NCI-H748 treated with DMSO at 0.1 percent for 48 hours (cell line): ENCODE results near the gene KLHL29.

Experiments
- DNase-seq: peaks from one replicate; lab custom pipeline; 2025; lab: John Stamatoyannopoulos, UW

KLHL29 gene

DNA sequence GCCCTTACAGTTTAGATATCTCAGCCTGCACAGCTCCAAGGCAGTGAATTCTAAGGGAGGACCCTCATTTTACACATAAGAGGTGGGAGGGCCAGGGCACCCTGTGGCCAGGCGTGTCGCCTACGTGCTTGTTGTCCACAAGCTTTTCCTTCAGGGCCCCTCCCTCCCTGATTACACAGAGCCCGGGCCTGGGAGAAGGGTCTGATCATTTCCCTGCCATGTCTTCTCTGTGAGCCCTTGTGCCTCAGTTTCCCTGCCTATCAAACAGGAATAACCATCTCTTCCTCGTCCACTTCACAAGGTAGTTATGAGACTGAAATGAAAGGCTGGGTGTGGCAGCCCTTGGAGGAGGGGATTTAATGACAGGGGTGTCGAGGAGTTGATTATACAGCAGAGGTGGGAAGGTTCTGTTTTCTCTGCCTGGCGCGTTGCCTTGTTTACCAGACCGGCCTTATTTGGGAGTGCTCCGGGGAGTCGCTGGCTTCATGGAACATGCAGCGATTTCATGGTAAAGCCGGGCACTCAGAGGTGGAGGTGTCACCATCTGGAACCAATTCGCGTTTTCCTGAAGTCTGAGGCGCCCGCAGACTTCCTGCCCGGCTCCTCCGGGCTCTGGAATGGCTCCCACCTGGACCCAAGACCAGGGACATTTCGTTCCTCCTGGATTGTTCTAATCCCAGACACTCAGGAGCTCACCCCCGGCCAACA is 208.9 kb downstream of the KLHL29 start:
- DNase-seq = peak; percentile 89

DNA sequence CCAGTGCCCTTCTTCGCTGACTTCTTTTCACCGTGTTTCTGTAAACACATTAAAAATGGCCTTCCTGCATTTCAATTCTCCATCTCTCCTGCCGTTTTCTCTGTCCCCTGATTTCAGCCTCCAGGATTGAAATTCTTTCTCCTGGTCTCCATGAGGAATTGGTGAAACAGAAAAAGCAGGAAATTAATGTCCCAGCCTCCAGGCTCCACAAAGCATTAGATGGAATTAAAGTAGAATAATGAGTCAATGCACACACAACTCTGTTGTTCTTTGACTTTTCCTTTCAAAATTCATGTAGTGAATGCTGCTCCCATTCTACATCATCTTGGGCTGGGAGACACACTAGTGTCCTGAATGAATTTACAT is 209.5 kb downstream of the KLHL29 start:
- no peak for DNase-seq

DNA sequence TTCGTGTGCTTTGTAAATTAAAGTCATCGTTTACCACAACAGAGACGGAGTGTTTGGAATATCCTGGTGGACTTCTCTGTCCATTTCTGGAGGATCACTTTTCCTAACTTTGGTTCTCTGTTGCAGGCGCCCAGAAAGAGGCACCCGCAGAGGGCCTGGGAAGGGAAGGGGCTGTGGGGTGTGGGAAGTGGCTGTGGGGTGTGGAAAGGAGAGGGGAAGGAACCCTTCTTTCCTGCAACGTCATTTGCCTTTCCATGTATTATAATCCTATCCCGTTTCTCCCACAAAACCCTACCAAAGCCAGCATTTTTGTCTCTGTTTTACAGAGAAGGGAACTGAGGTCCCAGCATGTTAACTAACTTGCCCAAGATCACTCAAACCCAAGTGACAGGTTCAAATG is 210.0 kb downstream of the KLHL29 start:
- no peak for DNase-seq

DNA sequence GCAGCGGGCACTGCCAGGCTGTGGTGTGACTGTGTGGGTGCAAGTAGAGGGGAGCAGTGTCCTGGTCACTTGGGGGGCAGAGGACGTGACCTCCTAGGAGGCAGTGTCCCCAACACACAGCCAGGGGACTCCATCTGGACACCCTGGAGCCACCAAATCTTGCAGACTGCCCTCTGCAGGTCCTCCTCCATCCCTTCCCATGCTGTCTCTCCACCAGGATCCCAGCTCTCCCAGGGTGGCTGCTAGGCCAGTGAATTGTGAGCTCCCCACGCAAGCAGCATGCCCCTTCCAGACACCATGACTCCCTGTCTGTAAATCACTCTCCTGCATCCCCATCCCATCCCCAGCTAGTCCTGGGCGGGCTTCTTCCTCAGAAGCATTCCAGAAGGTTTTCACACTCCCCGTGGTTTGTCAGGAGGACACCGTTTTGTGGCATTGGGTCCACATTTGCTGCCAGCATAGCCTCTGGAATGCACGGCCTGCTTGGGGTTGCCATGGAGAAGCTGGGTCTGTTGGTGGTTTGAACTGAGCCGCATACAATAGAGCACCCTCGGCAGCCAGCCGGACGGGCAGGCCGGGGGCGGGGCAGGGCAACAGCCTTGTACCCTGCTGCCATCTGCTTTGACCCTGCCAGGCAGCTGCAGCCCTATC is 210.7 kb downstream of the KLHL29 start:
- peak; percentile 72 for DNase-seq

DNA sequence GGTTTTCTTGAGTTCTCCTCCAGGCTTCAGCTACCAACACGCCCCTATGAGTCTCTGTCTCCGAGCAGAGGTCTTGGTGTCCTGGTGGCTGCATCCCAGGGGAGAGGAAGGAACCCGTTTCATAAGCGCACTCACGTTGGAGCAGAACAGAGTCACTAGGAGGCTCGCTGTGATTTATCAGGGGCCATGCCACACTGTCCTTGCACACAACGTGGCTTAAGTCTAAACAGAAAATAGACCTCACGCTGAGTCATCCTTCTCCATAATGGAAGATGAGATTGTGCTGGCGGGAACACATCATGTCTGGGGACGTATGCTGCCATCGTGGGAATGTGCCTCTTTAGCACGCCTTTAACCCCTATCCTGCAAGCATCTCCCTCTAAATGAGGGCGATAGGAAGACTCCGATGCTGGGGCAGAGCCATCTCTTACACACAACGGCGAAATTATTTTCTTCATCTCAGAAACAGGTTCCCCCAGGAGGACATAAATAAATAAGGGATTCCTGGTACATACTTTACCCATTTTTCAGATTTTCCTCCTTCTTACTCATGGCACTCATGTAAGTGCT is 211.4 kb downstream of the KLHL29 start:
- DNase-seq = no peak

DNA sequence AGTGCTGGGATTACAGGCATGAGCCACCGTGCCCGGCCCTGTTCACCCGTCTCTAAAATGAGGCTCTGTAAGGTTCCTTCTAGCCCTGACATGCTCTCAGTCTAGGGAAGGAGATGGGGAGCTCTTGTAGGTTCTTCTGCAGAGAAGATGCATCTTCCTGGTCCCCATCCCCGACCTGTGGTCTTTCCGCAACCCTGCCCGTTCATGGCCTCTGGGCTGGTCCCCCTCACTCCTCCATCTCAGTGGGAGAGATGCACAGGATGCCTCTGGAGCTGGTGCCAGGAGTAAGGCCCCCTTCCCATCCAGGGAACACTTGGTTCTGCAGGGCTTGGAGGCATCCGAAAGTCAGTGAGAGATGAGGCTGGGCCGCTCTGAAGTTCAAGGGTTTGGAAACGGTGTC is 212.7 kb downstream of the KLHL29 start:
- DNase-seq = no peak

DNA sequence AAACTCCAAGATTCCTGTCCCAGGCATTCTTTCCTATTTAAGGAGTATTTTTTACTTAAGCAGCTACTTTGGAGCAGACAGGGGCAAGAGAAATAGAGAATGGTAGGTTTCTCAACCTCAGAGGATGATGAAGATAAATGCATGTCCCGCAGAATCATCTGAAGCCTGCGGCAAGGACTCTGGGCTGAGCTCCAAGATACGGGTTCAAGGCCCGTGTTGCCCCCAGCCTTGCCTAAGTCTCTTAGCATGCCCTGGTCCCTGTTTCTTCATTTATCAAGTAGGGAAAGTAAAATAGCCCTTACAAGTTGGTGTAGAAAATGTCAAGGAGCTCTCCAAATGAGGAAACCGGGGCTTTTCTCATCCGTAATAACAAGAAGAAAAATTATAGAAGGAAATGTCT is 214.0 kb downstream of the KLHL29 start:
- no peak for DNase-seq

DNA sequence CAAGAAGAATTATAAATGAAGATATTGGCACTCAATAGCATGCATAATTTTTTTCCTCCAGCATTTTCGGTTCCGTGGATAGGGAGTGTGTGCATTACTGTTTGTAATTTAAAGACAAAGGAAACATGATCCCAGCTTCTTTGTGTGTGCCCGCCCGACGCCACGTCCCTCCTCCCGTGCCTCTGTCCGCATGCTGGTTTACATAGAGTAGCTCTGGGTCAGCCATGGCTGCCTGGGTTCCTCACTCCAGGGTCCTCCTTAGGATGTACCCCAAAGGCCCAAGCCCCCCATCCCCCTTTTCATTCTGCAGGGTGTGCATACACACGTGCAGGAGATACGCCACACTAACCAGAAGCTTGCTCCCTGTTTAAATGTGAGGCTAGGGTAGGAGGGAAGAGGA is 214.7 kb downstream of the KLHL29 start:
- peak; percentile 82 for DNase-seq

DNA sequence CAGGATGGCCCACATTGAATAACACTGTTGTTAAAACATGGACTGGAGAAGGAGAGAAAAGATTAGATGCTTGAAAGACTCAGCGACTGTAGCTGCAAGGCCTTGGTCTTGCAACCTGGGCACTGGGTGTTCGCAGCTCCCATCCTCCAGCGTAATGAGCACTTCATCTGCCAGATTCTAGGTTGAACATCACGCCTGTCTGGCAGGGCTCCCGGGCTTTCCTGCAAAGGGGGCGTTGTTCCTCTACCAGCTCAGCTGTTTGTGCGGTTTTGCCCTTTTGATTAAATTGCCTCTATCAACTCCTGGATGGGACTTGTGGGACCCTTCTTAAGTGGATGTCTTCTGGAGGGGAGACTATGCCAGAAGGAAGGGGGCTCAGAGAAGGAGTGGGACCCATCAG is 215.4 kb downstream of the KLHL29 start:
- DNase-seq = no peak

DNA sequence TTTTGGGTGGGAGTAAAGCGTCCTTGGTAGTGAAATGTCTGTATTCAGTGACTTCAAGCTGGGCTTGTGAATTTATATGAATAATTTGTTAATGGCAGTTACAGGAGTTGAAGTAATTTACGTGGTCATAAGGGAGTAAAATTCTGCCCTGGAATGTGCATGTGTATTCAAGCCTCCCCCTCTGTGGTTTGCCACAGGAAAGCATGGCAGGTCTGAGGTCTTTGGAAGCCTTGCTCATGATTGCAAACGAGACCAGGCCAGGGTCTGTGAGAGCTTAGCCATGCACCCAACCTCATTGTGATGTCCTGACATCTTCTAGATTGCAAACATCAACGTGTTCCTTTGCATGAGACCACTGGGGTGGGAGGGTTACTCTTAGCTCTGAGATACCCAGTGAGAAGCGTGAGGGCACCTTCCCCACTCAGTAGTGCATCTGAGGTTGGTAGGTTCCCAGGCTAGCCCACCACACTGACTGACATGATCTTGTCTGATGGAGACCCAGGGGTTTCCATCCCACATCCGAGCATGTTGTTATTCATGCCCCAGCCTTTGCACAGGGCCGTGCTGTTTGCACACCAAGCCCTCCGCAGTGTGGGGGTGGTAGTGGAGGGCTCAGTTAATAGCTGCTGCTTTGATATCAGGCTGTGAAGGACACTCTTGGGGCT is 216.5 kb downstream of the KLHL29 start:
- DNase-seq = no peak

DNA sequence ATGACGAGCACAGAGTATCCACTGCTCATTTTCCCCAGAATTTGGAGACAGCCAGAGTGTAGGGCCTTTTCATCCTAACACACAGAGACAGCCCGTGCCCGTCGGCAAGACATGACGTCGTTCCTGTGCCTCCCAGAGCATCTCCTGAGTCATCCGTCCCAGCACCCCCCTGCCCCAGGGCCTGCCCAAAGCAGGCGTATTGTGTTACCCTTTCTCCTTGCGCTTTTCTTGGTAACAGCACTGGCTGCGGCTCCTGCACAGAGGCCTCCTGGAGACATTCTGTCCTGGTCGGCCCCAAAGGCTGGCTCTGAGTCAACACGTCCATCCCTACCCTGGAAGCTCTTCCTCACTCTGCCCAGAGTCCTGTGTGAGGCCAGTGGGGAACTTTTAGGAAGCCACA is 217.1 kb downstream of the KLHL29 start:
- DNase-seq = no peak

DNA sequence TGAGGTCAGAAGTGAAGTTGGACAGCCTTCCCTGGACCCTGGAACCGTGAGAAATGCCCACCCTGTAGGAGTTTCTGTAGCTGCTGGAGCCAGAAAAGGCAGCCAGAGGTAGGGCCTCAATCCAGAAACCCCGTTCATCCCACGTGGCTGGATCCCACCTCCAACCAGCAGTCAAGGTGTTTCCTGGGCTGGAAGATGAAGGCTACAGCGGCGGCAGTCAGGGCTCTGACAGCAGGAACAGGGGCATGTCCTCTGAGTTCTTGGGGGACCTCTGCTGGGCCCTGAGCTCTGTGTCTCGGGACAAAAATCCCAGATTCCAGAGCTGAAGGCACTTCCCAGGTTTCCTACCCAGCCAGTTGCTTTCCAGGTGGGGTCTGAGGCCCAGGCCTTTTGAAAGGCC is 218.2 kb downstream of the KLHL29 start:
- DNase-seq = no peak

DNA sequence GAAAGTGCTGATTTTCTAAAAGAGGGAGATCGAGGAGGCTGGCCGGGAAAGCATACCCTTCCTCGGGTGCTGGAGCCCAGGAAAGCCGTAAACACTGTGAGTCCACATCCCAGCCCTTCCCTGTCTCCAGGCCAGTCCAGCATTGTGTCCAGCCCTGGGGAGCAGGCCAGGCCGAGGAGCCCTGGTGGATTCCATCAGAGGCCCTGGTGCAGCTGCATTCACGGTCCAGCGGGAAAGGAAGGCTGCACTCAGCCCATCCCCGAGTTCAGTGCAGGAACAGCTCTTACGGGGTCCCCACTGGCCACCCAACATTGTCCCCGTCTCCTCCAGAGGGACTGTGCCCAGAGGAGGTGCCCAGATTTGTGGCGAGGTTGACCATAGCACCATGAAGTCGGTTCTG is 218.6 kb downstream of the KLHL29 start:
- no peak for DNase-seq

DNA sequence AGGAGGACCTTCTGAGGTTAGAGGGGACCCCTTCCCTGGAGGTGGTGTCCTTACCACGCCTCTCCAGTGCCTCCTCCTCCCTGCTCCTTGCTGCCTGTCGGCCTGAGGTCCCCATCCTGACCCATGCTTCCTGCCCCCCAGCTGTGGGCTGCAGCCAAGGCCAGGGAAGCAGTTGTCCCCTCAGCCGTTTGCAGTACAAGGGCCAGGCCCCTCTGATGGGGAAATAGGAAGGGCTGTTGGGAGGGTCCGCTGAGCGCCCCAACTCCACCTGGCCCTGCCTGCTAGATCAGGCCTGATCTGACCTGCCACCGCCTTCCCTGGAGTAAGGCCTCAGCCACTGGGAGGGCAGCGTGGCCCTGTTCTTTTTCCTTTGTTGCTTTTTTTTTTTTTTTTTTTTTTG is 219.8 kb downstream of the KLHL29 start:
- no peak for DNase-seq

DNA sequence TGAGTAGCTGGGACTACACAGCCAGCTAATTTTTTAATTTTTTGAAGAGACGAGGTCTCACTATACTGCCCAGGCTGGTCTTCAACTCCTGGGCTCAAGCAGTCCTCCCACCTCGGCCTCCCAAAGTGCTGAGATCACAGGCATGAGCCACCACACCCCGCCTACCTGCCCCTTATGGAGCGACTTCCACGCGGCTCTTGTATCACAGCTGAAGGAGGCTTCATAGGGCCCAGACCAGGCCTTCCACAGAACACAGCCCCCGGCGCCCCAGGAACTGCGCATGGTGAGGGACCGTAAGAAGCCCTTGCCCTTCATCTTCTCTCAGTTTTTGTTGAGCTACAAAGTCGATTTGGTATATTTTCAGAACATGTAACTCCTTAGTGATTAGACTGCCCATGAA is 220.3 kb downstream of the KLHL29 start:
- DNase-seq = no peak

DNA sequence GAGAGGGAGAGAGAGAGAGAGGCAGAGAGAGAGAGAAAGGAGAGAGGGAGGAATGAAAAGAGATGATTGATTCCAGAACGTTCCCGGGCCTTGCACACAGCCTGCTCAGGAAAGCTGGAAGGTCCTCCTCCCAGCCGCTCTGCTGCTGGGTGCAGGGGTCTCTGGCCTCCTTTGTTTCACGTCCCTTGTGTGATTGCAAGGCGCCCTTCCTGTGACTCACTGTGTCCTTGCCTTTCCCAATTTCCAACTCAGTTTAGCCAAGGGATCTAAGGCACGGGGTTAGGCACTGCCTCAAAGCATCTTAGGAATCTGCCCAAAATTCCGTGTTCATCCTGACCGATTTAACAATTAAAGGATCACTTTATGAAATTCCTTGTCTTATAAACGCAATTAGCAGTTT is 221.2 kb downstream of the KLHL29 start:
- DNase-seq = no peak

DNA sequence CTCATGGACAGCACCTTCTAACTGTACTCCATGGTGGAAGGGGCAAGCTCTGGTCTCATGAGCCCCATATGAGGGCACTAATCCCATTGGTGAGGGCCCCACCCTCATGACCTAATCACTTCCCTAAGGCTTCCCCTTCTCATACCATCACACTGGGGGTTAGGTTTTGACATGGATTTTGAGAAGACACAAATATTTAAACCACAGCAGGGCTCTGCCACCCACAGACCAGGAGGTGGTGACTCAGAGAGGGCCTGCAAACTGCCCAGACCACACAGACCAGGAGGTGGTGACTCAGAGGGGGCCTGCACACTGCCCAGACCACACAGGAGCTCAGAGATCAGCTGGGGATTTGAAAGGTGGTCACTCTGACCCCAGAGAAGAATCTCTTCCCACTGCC is 222.0 kb downstream of the KLHL29 start:
- no peak for DNase-seq

DNA sequence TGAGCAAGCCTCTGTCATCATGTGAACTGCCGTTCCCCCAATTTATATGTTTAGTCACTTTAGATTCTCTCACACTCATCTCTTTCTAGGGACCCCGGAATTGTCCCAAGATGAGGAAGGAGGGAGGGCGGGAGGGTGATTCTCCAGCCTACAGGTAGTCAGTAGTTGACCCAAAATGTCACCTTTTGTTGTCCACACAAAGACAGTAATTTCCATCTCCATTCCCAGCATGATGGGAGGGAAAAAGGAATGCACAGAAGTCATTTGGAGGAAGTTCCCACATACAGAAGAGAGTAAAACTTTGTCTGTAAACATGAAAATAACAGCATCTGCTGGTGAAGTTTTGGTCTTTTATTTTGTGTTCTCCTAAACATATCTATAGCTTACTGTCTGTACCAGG is 222.9 kb downstream of the KLHL29 start:
- no peak for DNase-seq

DNA sequence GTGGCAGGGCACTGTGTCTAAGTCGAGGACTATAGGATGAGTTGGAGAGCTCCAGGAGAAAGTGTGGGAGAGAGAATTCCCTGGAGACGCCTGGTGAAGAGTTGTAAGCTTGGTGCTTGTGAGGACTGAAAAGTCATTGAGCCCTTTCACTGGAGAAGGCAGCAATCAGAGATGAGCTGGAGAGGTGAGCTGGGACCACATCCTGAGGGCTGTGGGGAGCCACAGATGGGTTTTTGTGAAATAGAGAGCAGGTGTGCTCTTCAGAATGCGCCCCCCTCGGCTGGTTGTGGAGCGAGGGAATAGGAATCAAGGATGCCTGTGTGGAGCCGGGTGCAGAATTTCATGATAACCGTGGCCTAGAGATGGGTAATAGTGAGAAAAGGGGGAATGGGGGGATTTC is 224.3 kb downstream of the KLHL29 start:
- no peak for DNase-seq

DNA sequence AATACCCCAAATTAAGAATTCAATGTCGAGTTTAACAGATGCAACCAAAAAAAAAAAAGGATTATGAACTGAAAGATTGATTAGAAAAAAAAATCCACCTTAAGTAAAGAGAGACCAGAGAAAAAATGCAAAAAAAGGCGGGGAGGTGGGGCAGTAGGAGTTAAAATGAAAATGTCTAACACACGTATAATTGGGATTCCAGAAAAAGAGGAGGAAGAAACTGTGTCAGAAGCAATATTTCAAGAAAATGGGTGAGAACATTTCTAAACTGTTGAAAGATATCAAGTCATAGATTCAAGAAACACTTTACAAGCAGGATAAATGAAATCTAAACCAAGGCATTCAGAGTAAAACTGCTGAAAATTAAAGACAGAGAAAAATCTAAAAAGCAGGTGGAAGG is 226.9 kb downstream of the KLHL29 start:
- DNase-seq = no peak

DNA sequence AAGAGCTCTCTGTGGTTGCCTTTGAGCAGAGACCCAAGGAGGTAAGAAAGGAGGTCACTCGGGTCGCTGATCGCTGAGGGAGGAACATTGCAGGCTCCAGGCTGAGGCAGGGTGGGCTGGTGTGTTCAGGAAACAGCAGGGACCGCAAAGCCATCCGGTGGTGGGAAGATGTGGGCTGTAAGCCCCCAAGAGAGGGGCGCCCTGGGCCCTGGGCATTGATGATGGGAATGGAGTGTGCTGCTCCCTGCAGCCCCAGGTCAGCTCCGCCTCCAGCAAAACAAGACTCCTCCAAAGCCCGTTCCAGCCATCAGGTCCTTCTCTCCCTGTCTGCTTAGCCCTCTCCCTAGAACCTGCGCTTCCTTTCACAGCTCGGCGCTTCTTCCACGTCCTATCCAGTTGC is 229.7 kb downstream of the KLHL29 start:
- DNase-seq = no peak

DNA sequence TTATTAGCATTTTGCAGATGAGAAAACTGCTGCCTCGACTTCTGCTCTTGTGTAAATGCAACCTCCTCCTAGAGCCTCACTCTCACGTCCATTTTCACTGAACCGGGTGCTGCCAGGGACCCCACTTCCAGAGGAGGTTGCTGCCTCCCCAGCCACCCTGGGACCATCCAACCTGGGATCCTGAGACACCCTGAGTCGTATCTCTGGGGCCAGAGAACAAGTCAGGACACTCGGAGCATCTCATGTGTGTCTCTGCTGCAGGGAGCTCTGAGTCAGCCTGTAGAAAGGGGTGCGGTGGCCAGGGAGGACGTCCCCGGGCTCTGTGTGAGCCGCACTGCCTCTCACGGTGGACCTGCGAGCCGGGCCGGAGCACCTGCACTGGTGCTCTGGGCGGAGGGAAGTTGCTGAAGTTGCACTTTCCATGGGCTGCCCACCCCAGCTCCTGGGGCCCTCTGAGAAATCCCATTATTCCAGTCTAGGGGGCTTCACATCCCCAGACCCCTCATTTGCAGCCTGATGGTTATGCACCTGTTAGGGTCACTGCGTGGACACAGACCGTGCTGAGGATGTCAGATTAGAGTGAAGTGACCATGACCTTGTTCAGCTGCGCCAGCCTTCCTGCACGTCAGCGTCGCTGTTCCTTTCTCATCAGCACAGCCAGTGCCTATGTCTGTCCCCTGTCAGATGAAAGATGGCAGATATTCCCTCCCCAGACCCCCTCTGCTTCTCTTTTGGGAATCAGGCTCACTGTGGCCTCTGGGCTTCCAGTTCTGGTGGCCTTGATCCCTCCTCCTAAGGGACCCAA is 230.4 kb downstream of the KLHL29 start:
- no peak for DNase-seq
